ACC112 (cell line): Measurements from ENCODE around the gene FBLN1.
A peak's percentile ranks its signal among the peaks of the same experiment; 100 is the strongest.
"Not testable (repeated sequence)": the region's sequence is repeated elsewhere in the genome, so short reads cannot be mapped to it uniquely, and the experiment has no call there.

Experiments
- H2AFZ ChIP-seq: fragments of 200-600 bp; sonication (generic); one replicate; pipeline ENCODE4 v1.6.0; 2017; ENCODE audit warnings: antibody characterized with exemption, low read length; ENCODE audit not compliant: unreplicated experiment
- H3K27ac ChIP-seq: fragments of 200-600 bp; sonication (generic); 2 replicates; pipeline ENCODE4 v1.5.1; 2014; ENCODE audit warnings: low read depth, mild to moderate bottlenecking, antibody characterized with exemption, low read length, moderate library complexity
- H3K27me3 ChIP-seq: fragments of 200-600 bp; sonication (generic); 2 replicates; pipeline ENCODE4 v1.6.1; 2014; ENCODE audit warnings: mild to moderate bottlenecking, antibody characterized with exemption, low read length, moderate library complexity, mixed read lengths; ENCODE audit not compliant: insufficient read depth
- H3K36me3 ChIP-seq: fragments of 200-600 bp; sonication (generic); 2 replicates; pipeline ENCODE4 v1.6.1; 2016; ENCODE audit warnings: mild to moderate bottlenecking, antibody characterized with exemption, low read length, moderate library complexity, mixed read lengths; ENCODE audit not compliant: insufficient read depth
- H3K4me1 ChIP-seq: fragments of 200-600 bp; sonication (generic); one replicate; pipeline ENCODE4 v1.6.1; 2016; ENCODE audit warnings: low read length, mixed read lengths; ENCODE audit not compliant: insufficient read depth, unreplicated experiment, control insufficient read depth
- H3K4me3 ChIP-seq: fragments of 200-600 bp; sonication (generic); 2 replicates; pipeline ENCODE4 v1.5.1; 2014; ENCODE audit warnings: mild to moderate bottlenecking, low read depth, low read length
- H3K79me2 ChIP-seq: fragments of 200-600 bp; sonication (generic); one replicate; pipeline ENCODE4 v1.6.0; 2016; ENCODE audit warnings: low read length; ENCODE audit not compliant: control insufficient read depth, unreplicated experiment, insufficient read depth

The FBLN1 gene

GRCh38 chr22:45612451-45612901 is 109.8 kb downstream of the FBLN1 start:
- peak overlapping the region; percentile 87 for H2AFZ ChIP-seq
- H3K27me3 ChIP-seq = no peaks in the 10 kb centered on the region
- H3K79me2 ChIP-seq = no peaks in the 10 kb centered on the region
- peaks cover 18% of the 10 kb centered on the region for H3K4me1 ChIP-seq
- H3K36me3 ChIP-seq = no peaks in the 10 kb centered on the region
- H3K4me3 ChIP-seq = peak overlapping the region; percentile 63
- H3K27ac ChIP-seq = peak overlapping the region; percentile 83

- Histone ChIP-seq H3K79me2 (no peaks in the 10 kb centered on the region), H3K27ac (peak overlapping the region; percentile 83), H3K36me3 (no peaks in the 10 kb centered on the region), H3K4me3 (peak overlapping the region; percentile 63), H3K27me3 (no peaks in the 10 kb centered on the region), H2AFZ (peak overlapping the region; percentile 87), H3K4me1 (peaks cover 18% of the 10 kb centered on the region)
Measured at GRCh38 chr22:45612940-45613339, 110.3 kb downstream of the FBLN1 start.

- Histone ChIP-seq H3K27me3 (no peaks in the 10 kb centered on the region), H3K27ac (no peak overlapping the region), H3K79me2 (no peaks in the 10 kb centered on the region), H3K36me3 (no peaks in the 10 kb centered on the region), H3K4me3 (no peak overlapping the region), H2AFZ (no peak overlapping the region), H3K4me1 (peaks cover 7% of the 10 kb centered on the region)
Measured at GRCh38 chr22:45615364-45615763, 112.7 kb downstream of the FBLN1 start.

GRCh38 chr22:45616432-45616831 is 113.7 kb downstream of the FBLN1 start:
- no peak overlapping the region for H3K27ac ChIP-seq
- H2AFZ ChIP-seq = no peak overlapping the region
- no peaks in the 10 kb centered on the region for H3K27me3 ChIP-seq

GRCh38 chr22:45617948-45618347 is 115.3 kb downstream of the FBLN1 start:
- Histone ChIP-seq H3K79me2 (no peaks in the 10 kb centered on the region), H3K27me3 (no peaks in the 10 kb centered on the region)

More at GRCh38 chr22:45616432-45616831, 113.7 kb downstream of the FBLN1 start:
- no peaks in the 10 kb centered on the region for H3K36me3 ChIP-seq
- H3K79me2 ChIP-seq = no peaks in the 10 kb centered on the region
- peaks cover 7% of the 10 kb centered on the region for H3K4me1 ChIP-seq
- H3K4me3 ChIP-seq = no peak overlapping the region

GRCh38 chr22:45620706-45621105 is 118.0 kb downstream of the FBLN1 start:
- Histone ChIP-seq H3K27ac (no peak overlapping the region), H3K4me3 (no peak overlapping the region), H3K79me2 (no peaks in the 10 kb centered on the region), H3K36me3 (no peaks in the 10 kb centered on the region), H3K27me3 (no peaks in the 10 kb centered on the region), H3K4me1 (no peaks in the 10 kb centered on the region), H2AFZ (no peak overlapping the region)

More at GRCh38 chr22:45617948-45618347, 115.3 kb downstream of the FBLN1 start:
- H3K4me3 ChIP-seq = no peak overlapping the region
- H3K27ac ChIP-seq = no peak overlapping the region
- peaks cover 3% of the 10 kb centered on the region for H3K4me1 ChIP-seq
- H3K36me3 ChIP-seq = no peaks in the 10 kb centered on the region
- H2AFZ ChIP-seq = no peak overlapping the region

- Histone ChIP-seq H2AFZ (no peak overlapping the region), H3K27ac (no peak overlapping the region), H3K4me1 (no peaks in the 10 kb centered on the region), H3K4me3 (no peak overlapping the region), H3K36me3 (no peaks in the 10 kb centered on the region), H3K27me3 (no peaks in the 10 kb centered on the region), H3K79me2 (no peaks in the 10 kb centered on the region)
Measured at GRCh38 chr22:45621836-45622600, 119.3 kb downstream of the FBLN1 start.

GRCh38 chr22:45623464-45624145 is 120.9 kb downstream of the FBLN1 start:
- not testable (repeated sequence) for H3K4me3 ChIP-seq, H3K79me2 ChIP-seq, H3K27me3 ChIP-seq, H3K27ac ChIP-seq, H2AFZ ChIP-seq, H3K4me1 ChIP-seq, H3K36me3 ChIP-seq

- Histone ChIP-seq H3K4me1 (no peaks in the 10 kb centered on the region), H3K27me3 (no peaks in the 10 kb centered on the region), H3K27ac (no peak overlapping the region), H2AFZ (no peak overlapping the region), H3K79me2 (no peaks in the 10 kb centered on the region), H3K4me3 (no peak overlapping the region), H3K36me3 (no peaks in the 10 kb centered on the region)
Measured at GRCh38 chr22:45626198-45626651, 123.5 kb downstream of the FBLN1 start.

GRCh38 chr22:45627489-45628233 is 125.0 kb downstream of the FBLN1 start:
- H3K79me2 ChIP-seq = no peaks in the 10 kb centered on the region
- H3K4me1 ChIP-seq = peaks cover 2% of the 10 kb centered on the region
- no peaks in the 10 kb centered on the region for H3K36me3 ChIP-seq
- H3K27me3 ChIP-seq = no peaks in the 10 kb centered on the region
- no peak overlapping the region for H2AFZ ChIP-seq
- H3K27ac ChIP-seq = no peak overlapping the region
- H3K4me3 ChIP-seq = no peak overlapping the region
